BJ (cell line): Measurements from ENCODE around the gene PPDPF. TPM values are rescaled to one million over a fixed set of nuclear protein-coding genes. Genes with fewer than 3 reads are reported as not detected.

ENCODE experiments used
- CTCF ChIA-PET: fragments of 350-600 bp; formaldehyde crosslinking; extraction: SDS; loops from one replicate; lab custom pipeline; 2021; ENCODE audit warnings: antibody characterized with exemption, inconsistent platforms; lab: Yijun Ruan, JAX
- POLR2A ChIA-PET: fragments of 300-600 bp; sonication (Branson Sonifier 250); formaldehyde crosslinking; extraction: SDS; loops from one replicate; lab custom pipeline; 2021; ENCODE audit warnings: antibody characterized with exemption; lab: Charles Lee
- DNase-seq: peaks from one replicate; pipeline ENCODE4 v3.0.0-alpha.2; 2011; ENCODE audit warnings: low read depth
- H3K27me3 ChIP-seq: 2 replicates; pipeline ENCODE4 v1.6.0; 2011; ENCODE audit warnings: low read length; ENCODE audit not compliant: control insufficient read depth, insufficient read depth
- H3K36me3 ChIP-seq: 2 replicates; pipeline ENCODE4 v1.5.1; 2011; ENCODE audit warnings: low read length; ENCODE audit not compliant: control insufficient read depth, insufficient read depth
- H3K4me3 ChIP-seq: 2 replicates; pipeline ENCODE4 v1.5.1; 2011; ENCODE audit warnings: low read depth, mild to moderate bottlenecking, control low read depth, low read length
- polyA plus RNA-seq: library from polyadenylated mRNA; depleted of rRNA; stranded (reverse); fragments of >200 nt; gene quantifications from 2 replicates; pipeline ENCODE4 v1.2.3, GENCODE V29; 2011
- TF ChIP-seq, protein P1 (sequence below): IDR thresholded peaks from 2 replicates; pipeline ENCODE4 v1.5.1; 2011; ENCODE audit warnings: low read depth, mild to moderate bottlenecking, control low read depth, inconsistent platforms, low read length, moderate library complexity; ENCODE audit not compliant: insufficient read depth

PPDPF gene
- polyA plus RNA-seq, 1 experiment: 26.9 TPM

DNA sequence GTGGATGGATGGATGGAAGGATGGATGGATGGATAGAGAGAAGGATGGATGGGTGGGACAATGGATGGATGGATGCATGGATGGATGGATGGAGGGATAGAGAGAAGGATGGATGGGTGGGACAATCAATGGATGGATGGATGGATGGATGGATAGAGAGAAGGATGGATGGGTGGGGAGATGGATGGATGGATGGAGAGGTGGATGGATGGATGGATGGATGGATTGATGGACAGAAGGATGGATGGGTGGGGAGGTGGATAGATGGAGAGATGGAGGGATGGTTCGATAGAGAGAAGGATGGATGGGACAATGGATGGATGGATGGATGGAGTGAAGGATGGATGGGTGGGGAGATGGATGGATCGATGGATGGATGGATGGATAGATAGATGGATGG is 28.0 kb upstream of the PPDPF start:
- Histone ChIP-seq H3K36me3 (no peaks in the 10 kb centered on the region; the same call in 1 of the 2 replicates), H3K4me3 (no peak overlapping the region), H3K27me3 (peaks cover 1% of the 10 kb centered on the region; the same call in 1 of the 2 replicates)
- CTCF ChIA-PET: no interaction called here
- DNase-seq: no peak
- TF ChIP-seq, protein P1, sequence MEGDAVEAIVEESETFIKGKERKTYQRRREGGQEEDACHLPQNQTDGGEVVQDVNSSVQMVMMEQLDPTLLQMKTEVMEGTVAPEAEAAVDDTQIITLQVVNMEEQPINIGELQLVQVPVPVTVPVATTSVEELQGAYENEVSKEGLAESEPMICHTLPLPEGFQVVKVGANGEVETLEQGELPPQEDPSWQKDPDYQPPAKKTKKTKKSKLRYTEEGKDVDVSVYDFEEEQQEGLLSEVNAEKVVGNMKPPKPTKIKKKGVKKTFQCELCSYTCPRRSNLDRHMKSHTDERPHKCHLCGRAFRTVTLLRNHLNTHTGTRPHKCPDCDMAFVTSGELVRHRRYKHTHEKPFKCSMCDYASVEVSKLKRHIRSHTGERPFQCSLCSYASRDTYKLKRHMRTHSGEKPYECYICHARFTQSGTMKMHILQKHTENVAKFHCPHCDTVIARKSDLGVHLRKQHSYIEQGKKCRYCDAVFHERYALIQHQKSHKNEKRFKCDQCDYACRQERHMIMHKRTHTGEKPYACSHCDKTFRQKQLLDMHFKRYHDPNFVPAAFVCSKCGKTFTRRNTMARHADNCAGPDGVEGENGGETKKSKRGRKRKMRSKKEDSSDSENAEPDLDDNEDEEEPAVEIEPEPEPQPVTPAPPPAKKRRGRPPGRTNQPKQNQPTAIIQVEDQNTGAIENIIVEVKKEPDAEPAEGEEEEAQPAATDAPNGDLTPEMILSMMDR: no peak
- POLR2A ChIA-PET: no interaction called here

DNA sequence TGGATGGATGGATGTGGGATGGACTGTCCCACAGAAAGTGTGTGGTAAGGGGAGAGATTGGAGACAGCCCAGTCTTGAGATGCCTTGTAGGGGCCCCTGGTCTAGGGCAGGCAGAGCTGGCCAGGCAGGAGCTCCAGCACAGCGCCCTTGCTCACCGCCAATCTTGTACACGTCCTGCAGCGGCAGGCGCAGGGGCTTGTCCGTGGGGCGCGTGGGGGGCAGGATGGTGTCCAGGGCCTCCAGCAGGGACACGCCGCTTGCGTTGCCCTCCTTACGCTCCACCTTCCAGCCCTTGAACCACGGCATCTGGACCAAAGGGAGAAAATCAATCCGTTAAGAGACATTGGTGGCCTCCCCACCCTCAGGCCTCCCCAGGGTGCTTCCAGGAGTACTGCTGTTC is 27.6 kb upstream of the PPDPF start:
- H3K4me3 ChIP-seq: no peak overlapping the region
- no peaks in the 10 kb centered on the region; the same call in 1 of the 2 replicates for H3K36me3 ChIP-seq
- H3K27me3 ChIP-seq: peaks cover 1% of the 10 kb centered on the region; the same call in 1 of the 2 replicates
- CTCF ChIA-PET: no interaction called here
- DNase-seq: no peak
- TF ChIP-seq, protein P1: no peak
- POLR2A ChIA-PET: no interaction called here

DNA sequence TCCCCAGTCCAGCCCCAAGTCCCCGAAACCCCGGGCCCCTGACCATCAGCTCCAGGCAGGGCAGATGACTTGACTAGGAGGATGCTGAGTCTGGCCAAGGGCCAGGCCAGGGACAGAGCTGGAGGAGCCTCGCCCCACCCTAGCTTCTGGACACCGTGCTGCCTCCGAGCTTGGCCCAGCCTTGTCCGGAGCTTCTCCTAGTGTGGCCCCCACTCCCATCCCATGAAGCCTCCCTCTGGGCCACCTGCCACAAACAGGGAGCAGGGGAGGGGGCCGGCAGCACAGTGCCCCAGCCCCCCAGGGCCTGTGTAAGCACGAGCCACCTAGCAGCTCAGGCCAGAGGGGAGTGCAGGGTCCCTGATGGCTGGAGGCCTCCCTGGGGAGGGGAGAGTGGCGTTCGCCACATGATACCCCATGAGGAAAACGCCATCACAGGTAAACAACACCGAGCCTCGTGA is 27.0 kb upstream of the PPDPF start:
- H3K27me3 ChIP-seq: peaks cover 1% of the 10 kb centered on the region; the same call in 1 of the 2 replicates
- CTCF ChIA-PET: interaction anchor here (0.7 to 1.1 kb wide), 2 partner anchors 10 to 480 kb away, joined by 3 read pairs; no protein-coding TSS in a partner anchor
- H3K36me3 ChIP-seq: no peaks in the 10 kb centered on the region; the same call in 1 of the 2 replicates
- POLR2A ChIA-PET: no interaction called here
- DNase-seq: no peak
- TF ChIP-seq, protein P1: no peak
- H3K4me3 ChIP-seq: no peak overlapping the region

DNA sequence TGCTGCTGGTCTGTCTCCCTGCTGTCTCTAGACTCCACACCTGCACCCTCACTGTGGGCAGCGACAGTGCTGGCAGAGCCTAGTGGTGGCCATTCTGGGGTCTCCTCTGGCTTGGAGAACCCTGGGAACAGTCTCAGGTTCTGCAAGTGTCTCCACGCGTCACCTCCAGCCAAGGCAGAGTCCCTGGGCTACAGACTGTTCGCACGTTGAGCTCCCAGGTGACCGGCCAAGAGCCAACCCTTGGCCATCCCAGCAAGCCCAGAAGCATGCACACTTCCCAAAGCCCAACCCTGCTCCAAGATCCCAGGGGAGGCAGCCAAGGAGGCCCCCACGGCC is 26.5 kb upstream of the PPDPF start:
- DNase-seq: no peak
- no peaks in the 10 kb centered on the region; the same call in 1 of the 2 replicates for H3K36me3 ChIP-seq
- H3K4me3 ChIP-seq: no peak overlapping the region
- TF ChIP-seq, protein P1: no peak
- H3K27me3 ChIP-seq: peaks cover 1% of the 10 kb centered on the region; the same call in 1 of the 2 replicates
- CTCF ChIA-PET: interaction anchor here (0.7 to 1.1 kb wide), 2 partner anchors 10 to 480 kb away, joined by 3 read pairs; no protein-coding TSS in a partner anchor
- POLR2A ChIA-PET: no interaction called here

DNA sequence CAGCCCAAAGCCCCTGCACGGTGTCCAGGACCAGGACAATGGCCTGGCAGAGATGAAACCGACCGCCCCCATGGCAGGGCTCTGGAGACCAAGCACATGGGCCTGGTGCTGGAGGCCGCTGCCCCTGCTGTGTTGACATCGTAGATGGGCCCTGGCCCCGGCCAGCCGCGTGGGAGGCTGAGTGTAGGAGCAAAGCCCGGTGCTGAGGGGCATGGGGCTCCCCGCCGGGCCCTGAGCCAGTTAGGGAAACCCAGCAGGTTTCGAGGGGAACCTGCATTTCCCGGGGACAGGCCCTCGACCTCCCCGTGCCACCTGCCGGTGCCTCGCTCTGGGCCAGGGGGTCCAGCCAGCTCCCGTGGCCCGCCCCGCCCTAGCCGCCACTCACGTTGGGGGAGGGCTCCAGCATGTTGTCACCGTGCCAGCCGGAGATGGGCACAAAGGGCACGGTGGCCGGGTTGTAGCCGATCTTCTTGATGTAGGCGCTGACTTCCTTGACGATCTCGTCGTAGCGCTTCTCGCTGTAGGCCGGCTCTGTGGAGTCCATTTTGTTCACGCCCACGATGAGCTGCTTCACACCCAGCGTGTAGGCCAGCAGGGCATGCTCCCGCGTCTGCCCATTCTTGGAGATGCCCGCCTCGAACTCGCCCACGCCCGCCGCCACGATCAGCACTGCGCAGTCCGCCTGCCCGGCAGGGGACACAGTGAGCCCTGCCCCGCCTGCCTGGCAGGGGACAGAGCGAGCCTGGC is 26.0 kb upstream of the PPDPF start:
- ChIA-PET CTCF (interaction anchor here (0.8 to 1.1 kb wide), 2 partner anchors 11 to 479 kb away, joined by 3 read pairs; no protein-coding TSS in a partner anchor), POLR2A (no interaction called here)

More for the DNA sequence above, 26.0 kb upstream of the PPDPF start:
- Histone ChIP-seq H3K27me3 (peaks cover 3% of the 10 kb centered on the region), H3K4me3 (no peak overlapping the region), H3K36me3 (no peaks in the 10 kb centered on the region; the same call in 1 of the 2 replicates)
- TF ChIP-seq, protein P1: no peak
- DNase-seq: no peak
